ENCODE data around the gene ANXA8L1.
"Not testable (repeated sequence)": the region's sequence is repeated elsewhere in the genome, so short reads cannot be mapped to it uniquely, and the experiment has no call there.

DNA sequence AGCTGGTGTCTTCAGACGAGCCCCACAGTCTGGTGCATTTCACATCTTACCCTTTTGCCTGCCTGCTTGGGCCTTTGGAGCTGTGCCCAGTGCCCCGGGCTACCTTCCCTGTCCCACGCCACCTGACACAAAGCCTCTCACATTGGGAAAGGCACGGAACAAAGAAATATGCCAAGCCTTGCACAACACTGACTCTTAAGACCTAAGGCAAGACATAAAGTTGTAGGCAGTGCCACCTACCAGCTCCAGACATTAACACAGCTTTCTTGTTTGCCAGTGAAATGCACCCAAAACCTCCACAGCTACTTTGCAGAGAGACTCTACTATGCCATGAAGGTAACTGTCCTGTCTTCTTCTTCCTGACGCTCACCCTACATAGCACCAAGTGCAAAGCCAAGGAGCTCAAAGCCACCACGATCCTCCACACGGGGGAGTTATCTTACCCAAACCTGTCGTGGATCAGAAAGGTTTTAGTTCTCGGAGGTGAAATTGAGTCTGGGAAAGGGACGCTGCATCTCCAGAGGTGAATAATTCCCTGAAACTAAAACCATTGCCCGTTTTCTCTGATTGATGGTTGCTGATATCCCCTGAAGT, 11.8 kb downstream of the ANXA8L1 start:
- TF ChIP-seq, protein P1, sequence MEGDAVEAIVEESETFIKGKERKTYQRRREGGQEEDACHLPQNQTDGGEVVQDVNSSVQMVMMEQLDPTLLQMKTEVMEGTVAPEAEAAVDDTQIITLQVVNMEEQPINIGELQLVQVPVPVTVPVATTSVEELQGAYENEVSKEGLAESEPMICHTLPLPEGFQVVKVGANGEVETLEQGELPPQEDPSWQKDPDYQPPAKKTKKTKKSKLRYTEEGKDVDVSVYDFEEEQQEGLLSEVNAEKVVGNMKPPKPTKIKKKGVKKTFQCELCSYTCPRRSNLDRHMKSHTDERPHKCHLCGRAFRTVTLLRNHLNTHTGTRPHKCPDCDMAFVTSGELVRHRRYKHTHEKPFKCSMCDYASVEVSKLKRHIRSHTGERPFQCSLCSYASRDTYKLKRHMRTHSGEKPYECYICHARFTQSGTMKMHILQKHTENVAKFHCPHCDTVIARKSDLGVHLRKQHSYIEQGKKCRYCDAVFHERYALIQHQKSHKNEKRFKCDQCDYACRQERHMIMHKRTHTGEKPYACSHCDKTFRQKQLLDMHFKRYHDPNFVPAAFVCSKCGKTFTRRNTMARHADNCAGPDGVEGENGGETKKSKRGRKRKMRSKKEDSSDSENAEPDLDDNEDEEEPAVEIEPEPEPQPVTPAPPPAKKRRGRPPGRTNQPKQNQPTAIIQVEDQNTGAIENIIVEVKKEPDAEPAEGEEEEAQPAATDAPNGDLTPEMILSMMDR (IDR thresholded peaks at IDR 0.05) = not testable (repeated sequence)
- TF ChIP-seq POLR2A (IDR thresholded peaks at IDR 0.05) = not testable (repeated sequence)

Measured in Peyer's patch (tissue), 4 donors.